RPMI8226 (cell line): Measurements from ENCODE around the gene DYNLRB1.

ENCODE experiments used
- DNase-seq: peaks from one replicate; pipeline ENCODE4 v3.0.0-alpha.2; 2015

DYNLRB1 gene

DNA sequence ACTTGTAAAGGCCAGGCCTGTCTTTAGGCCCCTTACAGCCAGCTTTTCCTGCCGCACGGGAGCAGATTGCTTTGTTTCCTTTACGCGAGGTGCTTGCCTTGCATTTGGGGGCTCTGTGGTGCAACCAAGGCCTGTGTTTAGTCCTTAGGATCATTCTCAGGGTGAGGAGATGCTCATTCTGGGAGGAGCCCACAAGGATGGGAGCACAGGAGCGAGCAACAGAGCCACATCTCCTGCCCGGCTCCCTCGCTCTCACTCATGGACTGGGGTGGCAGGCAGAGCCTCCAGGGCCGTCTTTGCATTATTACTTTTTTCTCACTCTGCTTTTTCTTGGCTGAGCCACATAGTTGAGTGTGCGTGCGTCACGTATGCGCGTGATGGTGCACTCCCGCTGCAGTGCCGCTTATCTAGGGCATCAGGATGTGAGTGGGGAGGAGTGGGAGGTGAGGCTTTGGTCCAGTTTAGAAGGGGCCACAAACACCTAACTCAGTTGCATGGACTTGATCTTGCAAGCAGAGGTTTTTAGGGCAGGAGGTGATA, 19.1 kb downstream of the DYNLRB1 start:
- DNase-seq, result no peak

DNA sequence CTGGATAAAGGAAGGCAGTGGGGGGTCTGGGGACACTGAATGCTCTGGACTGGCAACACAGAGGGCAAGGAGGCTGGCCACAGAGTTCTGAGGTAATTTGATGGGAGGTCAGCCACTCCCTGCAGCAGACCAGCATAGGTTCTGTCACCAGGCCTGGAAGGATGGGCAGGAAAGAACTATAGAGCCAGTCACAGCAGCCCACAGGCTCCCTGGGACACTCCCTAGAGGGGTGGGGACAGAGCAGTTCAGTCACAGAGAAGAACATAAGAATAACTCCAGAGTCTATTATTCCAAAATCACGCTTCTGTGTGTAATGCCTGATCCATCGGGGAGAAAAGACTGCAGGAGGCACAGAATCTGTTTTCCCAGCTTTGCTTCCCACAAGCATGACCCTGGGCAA, 19.6 kb downstream of the DYNLRB1 start:
- DNase-seq, result no peak

GRCh38 chr20:34536798-34537394, 20.7 kb downstream of the DYNLRB1 start:
- peak; percentile 54 for DNase-seq

DNA sequence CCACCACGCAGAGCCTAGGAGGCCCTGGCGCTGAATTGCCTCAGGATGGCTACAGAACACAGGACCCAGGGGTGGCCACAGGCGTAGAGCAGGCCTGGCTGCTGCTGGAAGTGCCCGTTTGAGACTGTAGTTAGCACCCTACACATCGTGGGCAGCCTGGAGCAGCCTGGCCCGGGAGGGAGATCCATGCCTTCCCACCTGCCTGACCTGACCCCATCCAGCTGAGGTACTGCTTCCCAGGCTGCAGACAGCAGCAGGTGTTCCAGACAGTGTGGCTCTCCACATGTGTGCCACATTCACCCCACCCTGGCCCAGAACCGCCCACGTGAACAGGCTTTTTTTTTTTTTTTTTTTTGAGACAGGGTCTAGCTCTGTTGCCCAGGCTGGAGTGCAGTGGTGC, 21.4 kb downstream of the DYNLRB1 start:
- DNase-seq, result no peak

DNA sequence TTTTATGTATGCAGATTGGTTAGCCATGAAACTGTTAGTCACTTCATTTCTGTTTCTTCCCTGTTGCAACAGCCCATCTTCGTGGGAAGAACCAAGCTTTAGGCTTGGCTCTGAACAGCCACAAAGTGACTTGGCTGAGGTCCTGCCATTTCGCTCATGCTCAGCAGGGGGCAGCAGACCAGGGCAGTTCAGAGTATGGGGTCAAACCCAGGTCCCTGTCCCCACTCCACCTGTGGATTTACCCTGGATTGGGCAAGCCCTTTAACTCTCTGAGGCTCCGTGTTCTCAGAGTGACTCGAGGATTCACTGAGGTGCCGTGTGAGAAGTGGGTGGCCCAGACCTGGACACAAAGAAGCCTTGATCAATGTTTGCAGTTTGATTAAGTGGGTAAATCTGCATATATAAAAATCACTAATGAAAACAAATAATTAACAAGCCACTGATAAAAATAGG, 22.5 kb downstream of the DYNLRB1 start:
- DNase-seq, result peak; percentile 54

- no peak for DNase-seq
These were observed 23.5 kb downstream of the DYNLRB1 start for GRCh38 chr20:34539756-34540155.

- no peak for DNase-seq
These were observed 24.5 kb downstream of the DYNLRB1 start for GRCh38 chr20:34540596-34541263.

DNA sequence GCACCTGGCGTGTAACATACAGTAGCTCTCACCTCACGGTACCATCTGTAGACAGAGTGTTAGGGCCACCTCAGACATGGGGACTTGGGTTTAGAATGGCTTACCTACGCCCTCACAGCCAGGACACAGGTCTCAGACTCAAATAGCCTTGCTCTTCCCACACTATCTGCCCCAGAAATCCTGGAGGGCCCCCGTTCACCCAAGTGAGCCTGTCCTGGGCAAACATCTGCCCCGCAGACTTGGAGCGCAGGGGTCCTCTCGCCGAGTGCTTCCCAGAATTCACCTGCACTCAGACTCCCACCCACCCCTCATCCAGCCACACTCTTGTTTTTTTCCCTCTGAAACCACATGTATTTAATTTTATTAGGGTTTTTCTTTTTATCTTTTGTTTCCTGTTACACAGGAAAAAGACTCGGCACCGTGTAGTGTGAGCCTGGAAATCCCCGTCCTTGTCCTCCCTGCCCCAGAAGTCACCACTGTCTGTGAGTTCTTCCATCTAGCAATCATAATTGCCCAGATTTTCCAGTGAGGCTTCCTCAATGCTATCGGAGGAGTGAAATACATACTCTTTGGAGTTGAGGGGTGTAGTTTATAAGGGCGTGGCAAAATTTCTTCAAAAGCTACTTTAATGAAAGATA, 25.2 kb downstream of the DYNLRB1 start:
- no peak for DNase-seq

DNA sequence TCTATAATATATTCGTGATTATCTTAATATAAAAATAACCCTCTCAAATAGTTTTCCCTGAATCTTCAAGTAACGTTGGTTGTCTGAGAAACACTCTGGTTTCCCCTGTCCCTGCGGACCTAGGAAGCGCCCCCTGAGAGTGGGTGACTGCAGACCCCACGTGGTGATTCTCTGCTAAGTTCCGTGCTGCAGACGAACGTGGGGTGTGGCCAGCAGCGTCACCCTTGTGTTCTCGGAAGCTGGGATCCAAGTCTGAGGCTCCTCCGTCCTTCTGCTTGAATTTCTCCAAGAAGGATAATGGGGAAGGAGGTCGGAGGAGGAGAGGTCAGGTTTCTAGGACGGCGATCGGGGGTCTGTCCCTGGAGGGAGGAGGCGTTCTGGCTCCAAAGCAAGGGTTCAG, 25.7 kb downstream of the DYNLRB1 start:
- DNase-seq, result no peak

DNA sequence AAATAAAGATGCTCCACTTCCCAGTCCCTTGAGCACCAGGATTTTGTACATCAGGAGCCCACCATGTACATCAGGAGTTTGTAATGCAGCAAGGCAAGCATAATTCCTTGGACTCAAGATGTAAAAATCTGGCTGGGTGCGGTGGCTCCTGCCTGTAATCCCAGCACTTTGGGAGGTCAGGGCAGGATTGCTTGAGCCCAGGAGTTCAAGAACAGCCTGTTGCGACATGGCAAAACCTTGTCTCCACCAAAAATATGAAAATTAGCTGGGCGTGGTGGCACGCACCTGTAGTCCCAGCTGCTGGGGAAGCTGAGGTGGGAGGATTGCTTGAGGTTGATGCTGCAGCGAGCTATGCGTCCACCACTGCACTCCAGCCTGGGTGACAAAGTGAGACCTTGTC, 26.2 kb downstream of the DYNLRB1 start:
- no peak for DNase-seq

- DNase-seq, result no peak
These were observed 27.3 kb downstream of the DYNLRB1 start for GRCh38 chr20:34543463-34544056.

- DNase-seq, result no peak
These were observed 28.0 kb downstream of the DYNLRB1 start for GRCh38 chr20:34544109-34544796.

DNA sequence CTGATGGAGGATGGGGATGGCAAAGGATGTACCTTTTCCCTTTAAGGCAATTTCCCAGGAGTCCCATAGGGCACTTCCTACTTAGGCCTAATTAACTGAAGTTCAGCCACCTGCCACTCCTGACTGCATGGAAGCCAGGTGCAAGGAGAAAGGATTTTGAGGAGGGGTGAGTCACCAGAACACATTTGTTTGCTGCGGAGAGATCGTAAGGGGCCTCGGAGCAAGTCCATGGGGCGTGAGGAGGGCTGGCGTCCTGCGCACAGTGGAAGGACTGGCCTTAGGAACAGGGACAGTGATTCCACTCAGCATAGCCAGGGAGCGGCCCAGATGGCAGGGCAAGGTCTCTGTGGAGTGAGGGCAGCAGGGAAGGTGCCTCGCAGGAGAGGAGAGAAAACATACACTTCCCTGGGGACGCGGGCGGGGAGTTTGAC, 30.5 kb downstream of the DYNLRB1 start:
- no peak for DNase-seq

- no peak for DNase-seq
These were observed 31.8 kb downstream of the DYNLRB1 start for GRCh38 chr20:34547844-34548613.

DNA sequence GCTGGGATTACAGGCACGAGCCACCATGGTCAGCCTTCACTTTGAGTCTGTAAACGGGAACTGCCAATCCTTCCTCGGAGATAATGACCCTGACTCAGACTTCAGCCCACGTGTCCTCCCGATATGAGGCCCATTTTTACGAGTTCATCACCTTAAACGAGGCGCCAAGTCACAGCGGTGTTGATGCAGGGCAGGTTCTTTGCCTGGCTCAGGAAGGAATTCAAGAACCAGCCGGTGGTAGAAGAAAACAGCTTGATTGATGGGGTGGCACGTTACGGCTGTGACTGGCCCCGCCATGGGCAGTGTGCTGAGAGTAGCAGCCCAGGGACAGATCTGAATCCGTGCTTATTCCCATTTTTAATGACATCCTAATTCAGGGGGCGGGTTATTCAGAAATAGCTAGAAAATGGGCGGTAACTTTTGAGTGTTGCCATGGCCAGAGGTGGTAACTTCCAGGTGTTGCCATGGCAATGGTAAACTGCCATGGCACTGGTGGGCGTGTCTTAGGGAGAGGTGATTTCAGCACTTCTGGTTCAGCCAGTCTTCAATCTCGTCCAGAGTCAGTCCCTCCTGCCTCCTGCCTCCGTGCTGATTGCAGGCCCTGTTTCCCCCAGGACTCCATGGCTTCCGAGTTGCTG, 33.2 kb downstream of the DYNLRB1 start:
- DNase-seq, result peak; percentile 29

- DNase-seq, result no peak
These were observed 33.7 kb downstream of the DYNLRB1 start for GRCh38 chr20:34549929-34550305.

DNA sequence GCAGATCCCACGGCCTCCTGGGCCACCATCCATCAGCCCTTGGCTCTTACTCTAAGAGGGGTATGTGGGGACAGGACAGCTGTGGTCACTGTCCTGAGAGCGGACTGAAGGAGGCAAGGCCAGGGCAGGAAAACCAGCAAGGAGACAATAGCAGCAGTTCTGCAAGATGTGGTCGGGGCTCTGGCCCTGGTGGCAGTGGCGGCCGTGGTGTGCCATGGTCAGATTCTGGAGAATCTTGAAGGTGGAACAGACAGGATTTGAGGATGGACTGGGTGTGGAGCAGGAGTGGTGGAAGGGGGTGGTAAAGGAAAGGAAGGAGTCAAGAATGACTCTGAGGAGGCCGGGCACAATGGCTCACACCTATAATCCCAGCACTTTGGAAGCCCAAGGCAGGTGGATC, 36.3 kb downstream of the DYNLRB1 start:
- DNase-seq, result no peak

- DNase-seq, result no peak
These were observed 37.2 kb downstream of the DYNLRB1 start for GRCh38 chr20:34553366-34553867.

GRCh38 chr20:34557936-34558319, 41.7 kb downstream of the DYNLRB1 start:
- no peak for DNase-seq

- no peak for DNase-seq
These were observed 42.3 kb downstream of the DYNLRB1 start, which contains the start of gene MAP1LC3A for GRCh38 chr20:34558320-34559218. TSS of gene MAP1LC3A (plus strand) at chr20:34558718. CDS start at chr20:34558869, 151 bp downstream.
